ENCODE results near the gene SLC41A3. TPM values are rescaled to one million over a fixed set of nuclear protein-coding genes. Genes with fewer than 3 reads are reported as not detected.

Gene SLC41A3
- total and polyA plus RNA-seq, 2 of the 8 experiments (the other 6 are each of a cell fraction or from before 2014, with no cell fraction given) = 30.2 to 56.4 TPM

GRCh38 chr3:125965505-125965904, 118.4 kb downstream of the SLC41A3 start:
- no peak overlapping the region for H4K91ac ChIP-seq (replicated peaks; ENCODE audit: insufficient read length, low read length)
- H2BK20ac ChIP-seq (ENCODE audit: low read length) = no peak overlapping the region
- H3K9me3 ChIP-seq (ENCODE audit: insufficient read depth in 2 of 2, low read depth in 1 of 2, low read length in 1 of 2) = no peaks in the 10 kb centered on the region
- H3K18ac ChIP-seq (ENCODE audit: extremely low read depth, low read length) = no peak overlapping the region
- DNase-seq (ENCODE audit: low read depth in 1 of 2, low spot score in 2 of 2) (no peak), FAIRE-seq (no peak)
- no peak overlapping the region for H3K9ac ChIP-seq (replicated peaks in 1 of 4; ENCODE audit: extremely low read depth in 1 of 4, low read depth in 3 of 4, low read length in 3 of 4)
- H3K23me2 ChIP-seq (ENCODE audit: low read depth, low read length) = no peaks in the 10 kb centered on the region
- WGBS, 2 experiments (ENCODE audit: extremely low coverage in 1 of 2, insufficient coverage in 1 of 2, insufficient read length in 1 of 2, insufficient replicate concordance in 2 of 2, low coverage in 1 of 2, low lambda C conversion rate in 2 of 2, missing lambda C conversion rate in 1 of 2) = 91% methylated on average over 3 of the region's 3 CpGs; no CpG with 5 or more reads in 1 of the 2 experiments
- no peak overlapping the region for H2BK5ac ChIP-seq (ENCODE audit: low read depth, low read length)
- H4K20me1 ChIP-seq (replicated peaks in 1 of 2; ENCODE audit: control insufficient read depth in 1 of 2, insufficient read depth in 2 of 2, low read length in 2 of 2) = no peaks in the 10 kb centered on the region
- H3K27ac ChIP-seq (ENCODE audit: low read depth, low read length) = no peak overlapping the region
- no peak overlapping the region for H3K4me3 ChIP-seq (ENCODE audit: extremely low read depth in 1 of 4, insufficient read depth in 2 of 4, low read depth in 3 of 4, low read length in 4 of 4)
- H3K4me2 ChIP-seq (ENCODE audit: insufficient read depth in 1 of 2, low read depth in 2 of 2, low read length in 2 of 2) = no peak overlapping the region
- no peak overlapping the region for H2AK5ac ChIP-seq (ENCODE audit: low read depth, low read length)
- H4K8ac ChIP-seq (ENCODE audit: extremely low read depth, insufficient read depth, low read length) = no peak overlapping the region
- H4K5ac ChIP-seq (ENCODE audit: insufficient read length, low read depth, low read length) = no peak overlapping the region
- TF ChIP-seq POLR2AphosphoS5 (IDR thresholded peaks at IDR 0.05; ENCODE audit: low read depth, low read length) = no peak
- TF ChIP-seq SP1 (IDR thresholded peaks at IDR 0.05; ENCODE audit: low read depth, low read length) = no peak
- TF ChIP-seq PHF8 (conservative IDR thresholded peaks at IDR 0.05; ENCODE audit: low read depth, low read length) = no peak
- TF ChIP-seq RXRA (IDR thresholded peaks at IDR 0.05; ENCODE audit: insufficient read depth, low read depth, low read length) = no peak
- TF ChIP-seq CREB1 (IDR thresholded peaks at IDR 0.05) = no peak
- TF ChIP-seq EZH2 (IDR thresholded peaks at IDR 0.05; ENCODE audit: low read depth, low read length, severe bottlenecking) = no peak
- no peak for TF ChIP-seq ZNF274 (IDR thresholded peaks at IDR 0.05; ENCODE audit: borderline replicate concordance, extremely low read depth, low read length)
- no peak for TF ChIP-seq SUZ12 (IDR thresholded peaks at IDR 0.05; ENCODE audit: low read length)
- no peak for TF ChIP-seq SP2 (IDR thresholded peaks at IDR 0.05; ENCODE audit: low read length)
- no peak for TF ChIP-seq CEBPB (IDR thresholded peaks at IDR 0.05; ENCODE audit: low read depth, low read length)
- TF ChIP-seq CBX8 (IDR thresholded peaks at IDR 0.05; ENCODE audit: borderline replicate concordance, low read depth, low read length) = no peak
- no peak for TF ChIP-seq YY1 (IDR thresholded peaks at IDR 0.05; ENCODE audit: low read depth, low read length)
- H3K23ac ChIP-seq (ENCODE audit: insufficient read length) = no peak overlapping the region
- no peak overlapping the region for H2BK15ac ChIP-seq (ENCODE audit: low read length)
- H3K4ac ChIP-seq (replicated peaks; ENCODE audit: insufficient read length, low read depth, low read length) = no peak overlapping the region
- H2BK120ac ChIP-seq (replicated peaks; ENCODE audit: low read depth, low read length) = no peak overlapping the region
- H3K79me1 ChIP-seq (ENCODE audit: low read depth, low read length) = no peaks in the 10 kb centered on the region
- H3K56ac ChIP-seq (replicated peaks; ENCODE audit: insufficient read length, low read depth, low read length) = no peak overlapping the region
- no peaks in the 10 kb centered on the region for H3K36me3 ChIP-seq (ENCODE audit: control insufficient read depth in 2 of 4, insufficient read depth in 4 of 4, low read length in 3 of 4)
- H3K14ac ChIP-seq (ENCODE audit: insufficient read length) = no peak overlapping the region
- H3K27me3 ChIP-seq (replicated peaks in 1 of 4; ENCODE audit: control insufficient read depth in 3 of 4, extremely low read depth in 1 of 4, insufficient read depth in 3 of 4, low read length in 3 of 4) = peaks cover 0 to 8% (median 5%) of the 10 kb centered on the region in 4 experiments; a peak in 5 of 7 replicates
- ChIA-PET CTCF (ENCODE audit: partially characterized antibody) (no interaction called here), POLR2A (ENCODE audit: partially characterized antibody) (no interaction called here)
- H2AFZ ChIP-seq (ENCODE audit: low read length) = no peak overlapping the region
- no peaks in the 10 kb centered on the region for H3K79me2 ChIP-seq (ENCODE audit: control insufficient read depth in 1 of 2, insufficient read depth in 2 of 2, low read length in 2 of 2)
- H2BK12ac ChIP-seq (ENCODE audit: low read depth, low read length) = no peak overlapping the region
- no peaks in the 10 kb centered on the region for H3K4me1 ChIP-seq (replicated peaks in 1 of 4; ENCODE audit: control insufficient read depth in 3 of 4, insufficient read depth in 4 of 4, low read length in 3 of 4)
